GM12878 (cell line): ENCODE results near the gene TMEM94. TPM values are rescaled to one million over a fixed set of nuclear protein-coding genes. Genes with fewer than 3 reads are reported as not detected.

Source experiments
- ATAC-seq: fragments of 200-7000 bp; cut with Tn5 transposase; 3 replicates; pipeline ENCODE4 v1.9.1; 2020; ENCODE audit warnings: mild to moderate bottlenecking, moderate library complexity
- BruUV-seq: library from RNA; stranded (reverse); fragments of 400-500 nt; replicated peaks from 2 replicates; lab custom pipeline; 2021; lab: Mats Ljungman, UMichigan
- CTCF ChIA-PET: fragments of 300-600 bp; sonication (Branson Sonifier 250); formaldehyde crosslinking; extraction: SDS; loops from one replicate; lab custom pipeline; 2021; ENCODE audit warnings: inconsistent platforms; lab: Yijun Ruan, JAX
- POLR2A ChIA-PET: fragments of 350-600 bp; formaldehyde crosslinking; extraction: SDS; loops from one replicate; lab custom pipeline; 2021; ENCODE audit warnings: inconsistent platforms; lab: Charles Lee
- RAD21 ChIA-PET: fragments of 300-600 bp; sonication (Branson Sonifier 250); formaldehyde crosslinking; loops from one replicate; lab custom pipeline; 2023; ENCODE audit warnings: antibody characterized with exemption; ENCODE audit not compliant: unreplicated experiment; lab: Charles Lee
- SMC1A ChIA-PET: fragments of 300-600 bp; sonication (Branson Sonifier 250); formaldehyde crosslinking; loops from one replicate; lab custom pipeline; 2023; ENCODE audit not compliant: unreplicated experiment, uncharacterized antibody; lab: Charles Lee
- DNase-seq: peaks from one replicate; pipeline ENCODE4 v3.0.0-alpha.2; 2011; ENCODE audit warnings: low read depth, low spot score
- FAIRE-seq: peaks from 3 replicates; lab custom pipeline; 2011; peaks lifted over from hg19 to GRCh38; lab: Jason Lieb, UNC
- H2AFZ ChIP-seq: 2 replicates; pipeline ENCODE4 v1.6.0; 2011; ENCODE audit warnings: low read depth, low read length, control low read depth; ENCODE audit not compliant: control insufficient read depth
- H3K27ac ChIP-seq: 2 replicates; pipeline ENCODE4 v1.5.1; 2011; ENCODE audit warnings: control low read depth; ENCODE audit not compliant: control insufficient read depth, insufficient read depth
- H3K27me3 ChIP-seq, 2 experiments: replicated peaks in 1 of 2; 2 replicates each; pipeline versions ENCODE4 v1.6.0 to v1.6.1; 2011; ENCODE audit warnings: low read length in 1 of 2; ENCODE audit not compliant: control insufficient read depth in 2 of 2, insufficient read depth in 2 of 2
- H3K36me3 ChIP-seq, 2 experiments: 2 replicates each; pipeline ENCODE4 v1.5.1; 2011; ENCODE audit warnings: low read length in 1 of 2; ENCODE audit not compliant: control insufficient read depth in 2 of 2, insufficient read depth in 2 of 2
- H3K4me1 ChIP-seq: 2 replicates; pipeline ENCODE4 v1.6.1; 2011; ENCODE audit warnings: mild to moderate bottlenecking, low read length, moderate library complexity, mixed read lengths; ENCODE audit not compliant: control insufficient read depth, insufficient read depth
- H3K4me2 ChIP-seq: 2 replicates; pipeline ENCODE4 v1.6.0; 2011; ENCODE audit warnings: control low read depth; ENCODE audit not compliant: control insufficient read depth, insufficient read depth
- H3K4me3 ChIP-seq: fragments of 200-600 bp; sonication (generic); 2 replicates; pipeline ENCODE4 v1.5.1; 2016
- H3K79me2 ChIP-seq: 2 replicates; pipeline ENCODE4 v1.6.0; 2011; ENCODE audit warnings: low read length; ENCODE audit not compliant: control insufficient read depth, insufficient read depth
- H3K9ac ChIP-seq: 2 replicates; pipeline ENCODE4 v1.8.0; 2011; ENCODE audit warnings: low read length, control low read depth, mixed read lengths; ENCODE audit not compliant: control insufficient read depth, insufficient read depth
- H3K9me3 ChIP-seq: replicated peaks from 3 replicates; pipeline ENCODE4 v1.5.1; 2011; ENCODE audit warnings: mild to moderate bottlenecking, low read length; ENCODE audit not compliant: control insufficient read depth, insufficient read depth
- H4K20me1 ChIP-seq: 2 replicates; pipeline ENCODE4 v1.6.0; 2011; ENCODE audit not compliant: control insufficient read depth, insufficient read depth
- ESRRA ChIP-seq: IDR thresholded peaks from 2 replicates; pipeline ENCODE4 v1.6.1; 2012; ENCODE audit warnings: mild to moderate bottlenecking, low read length, improper control_type of control experiment
- GATAD2B ChIP-seq: fragments of 450-650 bp; conservative IDR thresholded peaks from 2 replicates; pipeline ENCODE4 v1.6.1; 2017; ENCODE audit warnings: low read depth, mild to moderate bottlenecking, moderate library complexity
- IRF4 ChIP-seq: IDR thresholded peaks from 2 replicates; pipeline ENCODE4 v1.6.1; 2011; ENCODE audit warnings: low read depth, low read length
- WGBS: methylation state at CpG from one replicate; pipeline ENCODE4 v1.1.6; 2016; ENCODE audit warnings: low lambda C conversion rate; ENCODE audit not compliant: insufficient replicate concordance, insufficient coverage; ENCODE audit errors: missing lambda C conversion rate; 5-methylcytosine and 5-hydroxymethylcytosine counted together
- in situ Hi-C: fragments of 300-500 bp; cut with MboI; formaldehyde crosslinking; loops from 9 replicates; pipeline ENCODE4 v1.14.3; 2018; ENCODE audit warnings: mixed read lengths
- intact Hi-C: fragments of 100-400 bp; cut with micrococcal nuclease; formaldehyde crosslinking; loops from one replicate; pipeline ENCODE4 v1.14.2; 2022; ENCODE audit not compliant: unreplicated experiment
- polyA plus RNA-seq, 11 experiments: library from polyadenylated mRNA; depleted of rRNA in 4 of 11; unstranded in 6 of 11; stranded (reverse) in 5 of 11; fragments of >200 nt; fragmentation: Nextera tagmentation in 4 of 11; fragmentation: Illumina TruSeq in 1 of 11; extraction: Ambion mirVana in 4 of 11; extraction: Trizol in 1 of 11; gene quantifications; 1 replicate in 1 of 11; 2 replicates in 10 of 11; pipeline versions ENCODE4 v1.2.1 to v1.2.3, GENCODE V29; 2011 to 2016; ENCODE audit warnings: inconsistent platforms in 2 of 11, missing spikeins in 2 of 11, low read depth in 1 of 11
- total RNA-seq, 4 experiments: library from RNA; depleted of rRNA in 3 of 4; stranded (reverse); fragments of >200 nt in 3 of 4; fragmentation: Illumina TruSeq in 1 of 4; extraction: Trizol in 1 of 4; gene quantifications; 2 replicates each; pipeline versions ENCODE4 v1.2.1 to v1.2.3, GENCODE V29; 2013 to 2021
- TF ChIP-seq, protein P1 (sequence below): IDR thresholded peaks from 2 replicates; pipeline ENCODE4 v1.6.1; 2012; ENCODE audit warnings: low read depth, low read length, improper control_type of control experiment
- TF ChIP-seq, protein P2 (sequence below): fragments of 450-650 bp; IDR thresholded peaks from 2 replicates; pipeline ENCODE4 v1.6.1; 2018; ENCODE audit warnings: mild to moderate bottlenecking, low read depth, moderate library complexity; ENCODE audit not compliant: partially characterized antibody

TMEM94 gene
- total and polyA plus RNA-seq, 10 of the 15 experiments (the other 5 are each of a cell fraction or from before 2014, with no cell fraction given), result 0.31 to 70.7 (median 24.4) TPM

DNA sequence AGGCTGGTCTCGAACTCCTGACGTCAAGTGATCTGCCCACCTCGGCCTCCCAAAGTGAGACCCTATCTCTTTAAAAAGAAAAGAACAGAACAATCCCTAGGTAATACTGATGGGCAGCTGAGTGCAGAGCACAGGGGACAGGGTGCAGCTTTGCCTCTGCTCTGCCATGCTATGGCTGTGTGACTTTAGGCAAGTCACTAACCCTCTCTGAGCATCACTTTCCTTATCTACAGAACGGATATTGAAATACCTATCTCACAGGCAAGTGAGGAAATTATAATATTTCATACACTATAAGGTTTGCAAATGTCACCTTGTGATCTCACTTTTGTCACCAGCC lies 54.8 kb downstream of the TMEM94 start:
- Histone ChIP-seq H3K27ac (no peak overlapping the region), H3K4me1 (no peaks in the 10 kb centered on the region), H3K4me3 (no peak overlapping the region), H2AFZ (no peak overlapping the region), H3K79me2 (no peaks in the 10 kb centered on the region), H4K20me1 (no peaks in the 10 kb centered on the region), H3K9me3 (no peaks in the 10 kb centered on the region), H3K9ac (no peak overlapping the region), H3K4me2 (no peak overlapping the region), H3K27me3 (no peaks in the 10 kb centered on the region), H3K36me3 (no peaks in the 10 kb centered on the region; a peak in 1 of 4 replicates)
- ChIA-PET RAD21 (interaction anchor here (2.2 kb wide), 1 partner anchor 84 kb away, joined by 8 read pairs; no protein-coding TSS in a partner anchor), SMC1A (interaction anchor here (1.3 to 2.0 kb wide), 3 partner anchors 84 to 99 kb away, joined by 3 to 10 read pairs (median 4); no protein-coding TSS in a partner anchor), POLR2A (no interaction called here), CTCF (interaction anchor here (1.9 kb wide), 1 partner anchor 84 kb away, joined by 6 read pairs; no protein-coding TSS in a partner anchor)
- in situ Hi-C loops, result no loop called here
- WGBS, result 39% methylated on average over 4 of the region's 4 CpGs
- ATAC-seq (no peak), DNase-seq (no peak), FAIRE-seq (no peak)
- no TSS peak for BruUV-seq
- TF ChIP-seq, protein P1, sequence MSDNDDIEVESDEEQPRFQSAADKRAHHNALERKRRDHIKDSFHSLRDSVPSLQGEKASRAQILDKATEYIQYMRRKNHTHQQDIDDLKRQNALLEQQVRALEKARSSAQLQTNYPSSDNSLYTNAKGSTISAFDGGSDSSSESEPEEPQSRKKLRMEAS, result no peak
- TF ChIP-seq GATAD2B (no peak), IRF4 (no peak), ESRRA (no peak)
- TF ChIP-seq, protein P2, sequence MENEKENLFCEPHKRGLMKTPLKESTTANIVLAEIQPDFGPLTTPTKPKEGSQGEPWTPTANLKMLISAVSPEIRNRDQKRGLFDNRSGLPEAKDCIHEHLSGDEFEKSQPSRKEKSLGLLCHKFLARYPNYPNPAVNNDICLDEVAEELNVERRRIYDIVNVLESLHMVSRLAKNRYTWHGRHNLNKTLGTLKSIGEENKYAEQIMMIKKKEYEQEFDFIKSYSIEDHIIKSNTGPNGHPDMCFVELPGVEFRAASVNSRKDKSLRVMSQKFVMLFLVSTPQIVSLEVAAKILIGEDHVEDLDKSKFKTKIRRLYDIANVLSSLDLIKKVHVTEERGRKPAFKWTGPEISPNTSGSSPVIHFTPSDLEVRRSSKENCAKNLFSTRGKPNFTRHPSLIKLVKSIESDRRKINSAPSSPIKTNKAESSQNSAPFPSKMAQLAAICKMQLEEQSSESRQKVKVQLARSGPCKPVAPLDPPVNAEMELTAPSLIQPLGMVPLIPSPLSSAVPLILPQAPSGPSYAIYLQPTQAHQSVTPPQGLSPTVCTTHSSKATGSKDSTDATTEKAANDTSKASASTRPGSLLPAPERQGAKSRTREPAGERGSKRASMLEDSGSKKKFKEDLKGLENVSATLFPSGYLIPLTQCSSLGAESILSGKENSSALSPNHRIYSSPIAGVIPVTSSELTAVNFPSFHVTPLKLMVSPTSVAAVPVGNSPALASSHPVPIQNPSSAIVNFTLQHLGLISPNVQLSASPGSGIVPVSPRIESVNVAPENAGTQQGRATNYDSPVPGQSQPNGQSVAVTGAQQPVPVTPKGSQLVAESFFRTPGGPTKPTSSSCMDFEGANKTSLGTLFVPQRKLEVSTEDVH, result no peak
- intact Hi-C loops, result loop anchor here (10.0 kb wide), 1 partner anchor 246 kb away; the partner anchor contains the start of genes GGA3 and MRPS7
